ENCODE data around the gene TEX14. TPM values are rescaled to one million over a fixed set of nuclear protein-coding genes. Genes with fewer than 3 reads are reported as not detected.
"Not testable (repeated sequence)": the region's sequence is repeated elsewhere in the genome, so short reads cannot be mapped to it uniquely, and the experiment has no call there.

TEX14 gene
- total and polyA plus RNA-seq, 5 donors from 2014 or later: 0.05 to 1.8 (median 0.37) TPM; not detected in 2

- no peak for DNase-seq
- H3K27ac Mint-ChIP-seq: peak overlapping the region in 1 of 3 donors; percentile 32
- no peak overlapping the region for H3K4me3 Mint-ChIP-seq
- Histone ChIP-seq H3K9me3 (ENCODE audit: control insufficient read depth in 2 of 2, low read length in 2 of 2) (no peaks in the 10 kb centered on the region), H3K4me1 (ENCODE audit: control insufficient read depth, insufficient read depth, low read length, poor library complexity, severe bottlenecking) (no peaks in the 10 kb centered on the region), H3K27ac (ENCODE audit: insufficient read depth, low read length, poor library complexity, severe bottlenecking) (no peak overlapping the region), H3K4me3 (ENCODE audit: low read depth, low read length) (no peak overlapping the region), H3K27me3 (ENCODE audit: control insufficient read depth, insufficient read depth, low read length) (no peaks in the 10 kb centered on the region), H3K36me3 (ENCODE audit: control insufficient read depth, insufficient read depth, low read length) (no peaks in the 10 kb centered on the region)
- no peaks in the 10 kb centered on the region for H3K9me3 Mint-ChIP-seq
- H3K36me3 Mint-ChIP-seq: no peaks in the 10 kb centered on the region
- no peak for ATAC-seq (ENCODE audit: low read depth in 2 of 2)
- peaks cover 0 to 3% (median 0%) of the 10 kb centered on the region in 4 donors for H3K4me1 Mint-ChIP-seq
- peaks cover 10% of the 10 kb centered on the region for H3K27me3 Mint-ChIP-seq
These were observed 4.9 kb downstream of the TEX14 start for GRCh38 chr17:58686980-58687379.

DNA sequence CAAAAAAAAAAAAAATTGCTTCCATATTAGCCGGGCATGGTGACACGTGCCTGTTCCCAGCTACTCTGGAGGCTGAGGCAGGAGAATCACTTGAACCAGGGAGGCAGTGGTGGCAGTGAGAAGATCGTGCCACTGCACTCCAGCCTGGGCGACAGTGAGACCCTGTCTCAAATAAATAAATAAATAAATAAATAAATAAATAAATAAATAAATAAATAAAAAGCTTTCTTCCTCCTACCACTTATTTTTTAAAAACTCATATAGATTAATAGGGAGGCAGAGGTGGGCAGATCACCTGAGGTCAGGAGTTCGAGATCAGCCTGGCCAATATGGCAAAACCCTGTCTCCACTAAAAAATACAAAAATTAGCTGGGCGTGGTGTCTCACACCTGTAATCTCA, 7.4 kb downstream of the TEX14 start:
- H3K4me3 ChIP-seq (ENCODE audit: low read depth, low read length); H3K4me1 ChIP-seq (ENCODE audit: control insufficient read depth, insufficient read depth, low read length, poor library complexity, severe bottlenecking); H3K36me3 ChIP-seq (ENCODE audit: control insufficient read depth, insufficient read depth, low read length); H3K36me3 Mint-ChIP-seq; ATAC-seq (ENCODE audit: low read depth in 2 of 2); H3K27ac Mint-ChIP-seq; H3K27ac ChIP-seq (ENCODE audit: insufficient read depth, low read length, poor library complexity, severe bottlenecking); H3K27me3 ChIP-seq (ENCODE audit: control insufficient read depth, insufficient read depth, low read length); H3K9me3 ChIP-seq (ENCODE audit: control insufficient read depth in 2 of 2, low read length in 2 of 2); DNase-seq; H3K4me1 Mint-ChIP-seq; H3K9me3 Mint-ChIP-seq: not testable (repeated sequence)
- Mint-ChIP-seq H3K27me3 (peaks cover 14% of the 10 kb centered on the region), H3K4me3 (peak overlapping the region in 1 of 4 donors; percentile 7)

- ATAC-seq (ENCODE audit: low read depth in 2 of 2) (no peak), DNase-seq (no peak)
- H3K4me1 Mint-ChIP-seq: no peaks in the 10 kb centered on the region
- Histone ChIP-seq H3K4me3 (ENCODE audit: low read depth, low read length) (no peak overlapping the region), H3K9me3 (ENCODE audit: control insufficient read depth in 2 of 2, low read length in 2 of 2) (no peaks in the 10 kb centered on the region), H3K27ac (ENCODE audit: insufficient read depth, low read length, poor library complexity, severe bottlenecking) (no peak overlapping the region), H3K36me3 (ENCODE audit: control insufficient read depth, insufficient read depth, low read length) (no peaks in the 10 kb centered on the region), H3K27me3 (ENCODE audit: control insufficient read depth, insufficient read depth, low read length) (no peaks in the 10 kb centered on the region), H3K4me1 (ENCODE audit: control insufficient read depth, insufficient read depth, low read length, poor library complexity, severe bottlenecking) (no peaks in the 10 kb centered on the region)
- no peak overlapping the region for H3K27ac Mint-ChIP-seq
- H3K27me3 Mint-ChIP-seq: peaks cover 17% of the 10 kb centered on the region
- no peaks in the 10 kb centered on the region for H3K36me3 Mint-ChIP-seq
- no peak overlapping the region for H3K4me3 Mint-ChIP-seq
- no peaks in the 10 kb centered on the region for H3K9me3 Mint-ChIP-seq
These were observed 7.8 kb downstream of the TEX14 start for GRCh38 chr17:58684003-58684402.

DNA sequence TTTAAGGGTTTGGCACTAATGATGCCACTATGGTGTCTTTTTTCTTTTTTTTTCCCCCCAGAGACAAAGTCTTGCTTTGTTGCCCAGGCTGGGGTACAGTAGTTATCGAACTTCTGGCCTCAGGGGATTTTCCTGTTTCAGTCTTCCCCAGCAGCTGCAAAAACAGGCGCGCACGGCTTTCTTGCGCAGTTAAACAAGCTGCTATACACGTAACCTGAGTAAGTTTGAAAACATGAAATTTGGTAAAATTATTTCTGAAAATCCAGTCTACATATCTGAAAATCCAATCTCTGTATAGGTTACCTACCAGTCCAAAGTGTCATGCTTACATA, 11.8 kb downstream of the TEX14 start:
- DNase-seq (no peak), ATAC-seq (ENCODE audit: low read depth in 2 of 2) (no peak)
- H3K9me3 ChIP-seq (ENCODE audit: control insufficient read depth in 2 of 2, low read length in 2 of 2): no peaks in the 10 kb centered on the region
- Mint-ChIP-seq H3K9me3 (peaks cover 0 to 1% (median 0%) of the 10 kb centered on the region in 7 donors), H3K4me1 (no peaks in the 10 kb centered on the region), H3K4me3 (no peak overlapping the region), H3K27ac (no peak overlapping the region), H3K36me3 (no peaks in the 10 kb centered on the region), H3K27me3 (peaks cover 21% of the 10 kb centered on the region)
- no peaks in the 10 kb centered on the region for H3K27me3 ChIP-seq (ENCODE audit: control insufficient read depth, insufficient read depth, low read length)
- H3K4me1 ChIP-seq (ENCODE audit: control insufficient read depth, insufficient read depth, low read length, poor library complexity, severe bottlenecking): no peaks in the 10 kb centered on the region
- H3K36me3 ChIP-seq (ENCODE audit: control insufficient read depth, insufficient read depth, low read length): no peaks in the 10 kb centered on the region
- no peak overlapping the region for H3K27ac ChIP-seq (ENCODE audit: insufficient read depth, low read length, poor library complexity, severe bottlenecking)
- no peak overlapping the region for H3K4me3 ChIP-seq (ENCODE audit: low read depth, low read length)

DNA sequence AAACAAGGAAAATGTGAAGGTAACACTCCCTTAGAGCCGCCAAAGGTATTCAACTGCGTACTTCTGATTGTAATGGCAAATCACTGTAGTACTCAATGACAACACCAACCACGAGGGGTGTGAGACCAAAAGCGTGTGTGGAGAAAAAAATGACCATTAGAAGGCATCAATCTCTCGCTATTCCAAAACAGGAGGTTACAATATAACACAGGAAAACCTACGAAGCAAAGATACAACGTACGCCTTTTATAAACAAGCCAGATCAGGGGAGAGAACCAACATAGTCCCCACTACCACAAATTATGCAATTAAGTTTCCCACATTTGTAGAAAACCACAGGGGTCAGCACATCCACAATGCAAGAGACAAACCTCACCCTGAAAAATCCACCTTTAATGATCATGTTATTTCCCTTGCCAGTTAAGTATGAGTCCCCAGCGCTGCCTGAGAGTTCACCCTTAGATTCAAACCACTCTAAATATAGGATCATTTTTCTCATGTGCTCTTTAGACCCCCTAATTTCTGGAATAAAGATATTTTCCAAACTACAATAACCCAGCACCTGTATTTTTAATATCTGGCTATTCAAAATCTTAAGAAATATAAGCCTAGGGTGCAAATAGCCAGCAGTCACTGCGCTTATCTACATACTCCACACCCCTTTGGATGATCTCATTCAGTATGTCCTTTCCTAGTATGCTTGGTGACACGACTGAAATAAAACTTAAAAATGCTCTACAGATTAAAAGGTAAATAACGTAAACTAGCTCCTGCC, 12.4 kb downstream of the TEX14 start:
- H3K27ac Mint-ChIP-seq: no peak overlapping the region
- no peak for ATAC-seq (ENCODE audit: low read depth in 2 of 2)

DNA sequence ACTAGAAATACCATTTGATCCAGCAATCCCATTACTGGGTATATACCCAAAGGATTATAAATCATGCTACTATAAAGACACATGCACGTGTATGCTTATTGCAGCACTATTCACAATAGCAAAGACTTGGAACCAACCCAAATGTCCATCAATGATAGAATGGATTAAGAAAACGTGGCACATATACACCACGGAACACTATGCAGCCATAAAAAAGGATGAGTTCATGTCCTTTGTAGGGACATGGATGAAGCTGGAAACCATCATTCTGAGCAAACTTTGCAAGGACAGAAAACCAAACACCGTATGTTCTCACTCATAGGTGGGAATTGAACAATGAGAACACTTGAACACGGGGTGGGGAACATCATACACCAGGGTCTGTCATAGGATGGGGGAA, 13.6 kb downstream of the TEX14 start:
- H3K36me3 ChIP-seq (ENCODE audit: control insufficient read depth, insufficient read depth, low read length); H3K36me3 Mint-ChIP-seq; H3K4me3 Mint-ChIP-seq; H3K9me3 Mint-ChIP-seq; H3K27ac ChIP-seq (ENCODE audit: insufficient read depth, low read length, poor library complexity, severe bottlenecking); H3K27ac Mint-ChIP-seq; ATAC-seq (ENCODE audit: low read depth in 2 of 2); H3K9me3 ChIP-seq (ENCODE audit: control insufficient read depth in 2 of 2, low read length in 2 of 2); H3K27me3 ChIP-seq (ENCODE audit: control insufficient read depth, insufficient read depth, low read length); H3K4me1 ChIP-seq (ENCODE audit: control insufficient read depth, insufficient read depth, low read length, poor library complexity, severe bottlenecking); H3K4me3 ChIP-seq (ENCODE audit: low read depth, low read length); DNase-seq; H3K4me1 Mint-ChIP-seq: not testable (repeated sequence)
- peaks cover 26% of the 10 kb centered on the region for H3K27me3 Mint-ChIP-seq

More for the DNA sequence above, 12.4 kb downstream of the TEX14 start:
- no peaks in the 10 kb centered on the region for H3K36me3 ChIP-seq (ENCODE audit: control insufficient read depth, insufficient read depth, low read length)
- no peaks in the 10 kb centered on the region for H3K4me1 Mint-ChIP-seq
- H3K9me3 Mint-ChIP-seq: peaks cover 0 to 1% (median 0%) of the 10 kb centered on the region in 7 donors
- peaks cover 22% of the 10 kb centered on the region for H3K27me3 Mint-ChIP-seq
- no peaks in the 10 kb centered on the region for H3K4me1 ChIP-seq (ENCODE audit: control insufficient read depth, insufficient read depth, low read length, poor library complexity, severe bottlenecking)
- H3K27ac ChIP-seq (ENCODE audit: insufficient read depth, low read length, poor library complexity, severe bottlenecking): no peak overlapping the region
- no peaks in the 10 kb centered on the region for H3K9me3 ChIP-seq (ENCODE audit: control insufficient read depth in 2 of 2, low read length in 2 of 2)
- H3K4me3 ChIP-seq (ENCODE audit: low read depth, low read length): no peak overlapping the region
- no peak for DNase-seq
- H3K36me3 Mint-ChIP-seq: no peaks in the 10 kb centered on the region
- H3K4me3 Mint-ChIP-seq: no peak overlapping the region
- no peaks in the 10 kb centered on the region for H3K27me3 ChIP-seq (ENCODE audit: control insufficient read depth, insufficient read depth, low read length)

GRCh38 chr17:58677194-58677880, 14.5 kb downstream of the TEX14 start:
- Mint-ChIP-seq H3K36me3 (no peaks in the 10 kb centered on the region), H3K27me3 (peaks cover 20% of the 10 kb centered on the region)

GRCh38 chr17:58671969-58672368, 19.9 kb downstream of the TEX14 start:
- ATAC-seq (ENCODE audit: low read depth in 2 of 2) (no peak), DNase-seq (no peak)
- Mint-ChIP-seq H3K27me3 (peaks cover 35% of the 10 kb centered on the region), H3K4me1 (no peaks in the 10 kb centered on the region), H3K36me3 (no peaks in the 10 kb centered on the region), H3K27ac (peak overlapping the region in 1 of 3 donors; percentile 46), H3K4me3 (no peak overlapping the region), H3K9me3 (peaks cover 0 to 1% (median 0%) of the 10 kb centered on the region in 7 donors)
- H3K36me3 ChIP-seq (ENCODE audit: control insufficient read depth, insufficient read depth, low read length): no peaks in the 10 kb centered on the region
- H3K9me3 ChIP-seq (ENCODE audit: control insufficient read depth in 2 of 2, low read length in 2 of 2): no peaks in the 10 kb centered on the region
- H3K27me3 ChIP-seq (ENCODE audit: control insufficient read depth, insufficient read depth, low read length): peaks cover 11% of the 10 kb centered on the region
- no peak overlapping the region for H3K4me3 ChIP-seq (ENCODE audit: low read depth, low read length)
- H3K4me1 ChIP-seq (ENCODE audit: control insufficient read depth, insufficient read depth, low read length, poor library complexity, severe bottlenecking): no peaks in the 10 kb centered on the region
- no peak overlapping the region for H3K27ac ChIP-seq (ENCODE audit: insufficient read depth, low read length, poor library complexity, severe bottlenecking)

More at GRCh38 chr17:58677194-58677880, 14.5 kb downstream of the TEX14 start:
- no peak overlapping the region for H3K27ac Mint-ChIP-seq
- no peak overlapping the region for H3K4me3 Mint-ChIP-seq
- no peaks in the 10 kb centered on the region for H3K4me1 Mint-ChIP-seq
- ATAC-seq (ENCODE audit: low read depth in 2 of 2): no peak
- H3K9me3 ChIP-seq (ENCODE audit: control insufficient read depth in 2 of 2, low read length in 2 of 2): no peaks in the 10 kb centered on the region
- no peak overlapping the region for H3K27ac ChIP-seq (ENCODE audit: insufficient read depth, low read length, poor library complexity, severe bottlenecking)
- no peaks in the 10 kb centered on the region for H3K27me3 ChIP-seq (ENCODE audit: control insufficient read depth, insufficient read depth, low read length)
- no peak overlapping the region for H3K4me3 ChIP-seq (ENCODE audit: low read depth, low read length)
- no peaks in the 10 kb centered on the region for H3K4me1 ChIP-seq (ENCODE audit: control insufficient read depth, insufficient read depth, low read length, poor library complexity, severe bottlenecking)
- DNase-seq: no peak
- no peaks in the 10 kb centered on the region for H3K36me3 ChIP-seq (ENCODE audit: control insufficient read depth, insufficient read depth, low read length)
- peaks cover 0 to 1% (median 0%) of the 10 kb centered on the region in 7 donors for H3K9me3 Mint-ChIP-seq
